ENCODE results near the gene ZDHHC8.

DNA sequence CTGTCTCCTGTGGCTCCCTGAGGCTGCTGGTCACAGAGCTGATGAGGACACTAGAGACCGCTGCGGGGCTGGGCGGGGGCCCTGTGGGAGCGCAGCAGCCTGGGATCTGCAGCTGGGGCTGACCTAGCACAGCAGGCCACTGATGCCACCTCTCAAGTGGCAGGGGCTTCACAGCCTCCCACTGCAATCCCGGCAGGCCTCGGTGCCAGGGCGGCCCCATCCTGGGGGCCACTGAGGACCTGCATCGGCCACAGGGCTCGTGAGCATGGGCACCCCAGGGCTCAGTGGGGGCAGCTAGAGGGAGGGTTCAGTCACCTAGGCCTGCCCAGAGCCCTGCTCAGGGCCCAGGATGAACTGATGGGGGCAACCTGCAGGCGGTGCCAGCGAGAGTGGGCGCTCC, 33.8 kb downstream of the ZDHHC8 start:
- TF ChIP-seq, protein P1, sequence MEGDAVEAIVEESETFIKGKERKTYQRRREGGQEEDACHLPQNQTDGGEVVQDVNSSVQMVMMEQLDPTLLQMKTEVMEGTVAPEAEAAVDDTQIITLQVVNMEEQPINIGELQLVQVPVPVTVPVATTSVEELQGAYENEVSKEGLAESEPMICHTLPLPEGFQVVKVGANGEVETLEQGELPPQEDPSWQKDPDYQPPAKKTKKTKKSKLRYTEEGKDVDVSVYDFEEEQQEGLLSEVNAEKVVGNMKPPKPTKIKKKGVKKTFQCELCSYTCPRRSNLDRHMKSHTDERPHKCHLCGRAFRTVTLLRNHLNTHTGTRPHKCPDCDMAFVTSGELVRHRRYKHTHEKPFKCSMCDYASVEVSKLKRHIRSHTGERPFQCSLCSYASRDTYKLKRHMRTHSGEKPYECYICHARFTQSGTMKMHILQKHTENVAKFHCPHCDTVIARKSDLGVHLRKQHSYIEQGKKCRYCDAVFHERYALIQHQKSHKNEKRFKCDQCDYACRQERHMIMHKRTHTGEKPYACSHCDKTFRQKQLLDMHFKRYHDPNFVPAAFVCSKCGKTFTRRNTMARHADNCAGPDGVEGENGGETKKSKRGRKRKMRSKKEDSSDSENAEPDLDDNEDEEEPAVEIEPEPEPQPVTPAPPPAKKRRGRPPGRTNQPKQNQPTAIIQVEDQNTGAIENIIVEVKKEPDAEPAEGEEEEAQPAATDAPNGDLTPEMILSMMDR (IDR thresholded peaks at IDR 0.05), result no peak
- TF ChIP-seq POLR2A (IDR thresholded peaks at IDR 0.05) (no peak), POLR2AphosphoS5 (IDR thresholded peaks at IDR 0.05) (no peak), EP300 (IDR thresholded peaks at IDR 0.05; ENCODE audit: low read depth) (no peak)
